B cell (primary cell): ENCODE data around the gene GPR146. TPM values are rescaled to one million over a fixed set of nuclear protein-coding genes. Genes with fewer than 3 reads are reported as not detected.
"Not testable (repeated sequence)": the region's sequence is repeated elsewhere in the genome, so short reads cannot be mapped to it uniquely, and the experiment has no call there.

Experiments
- ATAC-seq: fragments of 200-7000 bp; cut with Tn5 transposase; one replicate; pipeline ENCODE4 v1.10.0; 2021; ENCODE audit warnings: low read depth, mild to moderate bottlenecking, moderate number of reproducible peaks, moderate library complexity
- CTCF ChIA-PET: fragments of 350-600 bp; sonication (Branson Sonifier 250); formaldehyde crosslinking; loops from one replicate; lab custom pipeline; 2021; ENCODE audit warnings: antibody characterized with exemption, inconsistent platforms; lab: Charles Lee
- POLR2A ChIA-PET: fragments of 350-600 bp; sonication (Branson Sonifier 250); formaldehyde crosslinking; loops from one replicate; lab custom pipeline; 2021; ENCODE audit warnings: antibody characterized with exemption; lab: Charles Lee
- DNase-seq: peaks from one replicate; pipeline ENCODE4 v3.0.0; 2013
- H2AFZ ChIP-seq: 2 replicates; pipeline ENCODE4 v1.6.1; 2012; ENCODE audit warnings: mild to moderate bottlenecking, low read depth, low read length; ENCODE audit not compliant: insufficient read depth, poor library complexity, severe bottlenecking
- H3K27ac ChIP-seq, 2 donors: 1 replicate in 1 of 2; 2 replicates in 1 of 2; pipeline ENCODE4 v1.5.1; 2012 to 2013; ENCODE audit warnings: low read length in 2 of 2, mild to moderate bottlenecking in 2 of 2, moderate library complexity in 1 of 2
- H3K27me3 ChIP-seq, 4 experiments: fragments of 200-600 bp in 1 of 4; sonication (generic) in 1 of 4; replicated peaks in 1 of 4; 1 replicate in 2 of 4; 2 replicates in 2 of 4; pipeline versions ENCODE4 v1.6.1 to v1.7.0; 2013 to 2016; ENCODE audit warnings: low read length in 3 of 4, mild to moderate bottlenecking in 2 of 4, mixed read lengths in 1 of 4, moderate library complexity in 1 of 4; ENCODE audit not compliant: insufficient read depth in 4 of 4, control insufficient read depth in 3 of 4; ENCODE audit errors: control extremely low read depth in 1 of 4
- H3K36me3 ChIP-seq, 2 experiments: replicated peaks in 1 of 2; 1 replicate in 1 of 2; 2 replicates in 1 of 2; pipeline versions ENCODE4 v1.6.1 to v1.7.1; 2013; ENCODE audit warnings: low read length in 1 of 2; ENCODE audit not compliant: insufficient read depth in 2 of 2, control insufficient read depth in 1 of 2; ENCODE audit errors: control extremely low read depth in 1 of 2, extremely low read depth in 1 of 2
- H3K4me1 ChIP-seq, 2 donors: fragments of 200-600 bp in 1 of 2; sonication (generic) in 1 of 2; 1 replicate in 1 of 2; 2 replicates in 1 of 2; pipeline versions ENCODE4 v1.5.1 to v1.6.1; 2013 to 2017; ENCODE audit warnings: low read length in 2 of 2; ENCODE audit not compliant: control insufficient read depth in 2 of 2, insufficient read depth in 2 of 2
- H3K4me2 ChIP-seq: replicated peaks from 2 replicates; pipeline ENCODE3; 2012; ENCODE audit warnings: mild to moderate bottlenecking, low read depth, low read length; ENCODE audit not compliant: poor library complexity, severe bottlenecking
- H3K4me3 ChIP-seq, 5 experiments: fragments of 200-600 bp in 1 of 5; sonication (generic) in 1 of 5; 1 replicate in 3 of 5; 2 replicates in 2 of 5; pipeline versions ENCODE4 v1.5.1 to v1.7.0; 2011 to 2016; ENCODE audit warnings: low read length in 4 of 5, mild to moderate bottlenecking in 4 of 5, low read depth in 2 of 5, control low read depth in 1 of 5, moderate library complexity in 1 of 5; ENCODE audit not compliant: insufficient read depth in 1 of 5; ENCODE audit errors: control extremely low read depth in 1 of 5, extremely low read depth in 1 of 5
- H3K79me2 ChIP-seq: fragments of 200-600 bp; sonication (generic); one replicate; pipeline ENCODE4 v1.6.0; 2016; ENCODE audit warnings: low read length; ENCODE audit not compliant: control insufficient read depth, insufficient read depth
- H3K9ac ChIP-seq: fragments of 200-600 bp; sonication (generic); 2 replicates; pipeline ENCODE4 v1.6.1; 2017; ENCODE audit warnings: mild to moderate bottlenecking, low read length, moderate library complexity
- H3K9me3 ChIP-seq, 3 donors: one replicate each; pipeline versions ENCODE4 v1.6.1 to v1.7.1; 2013; ENCODE audit warnings: low read length in 2 of 3; ENCODE audit not compliant: control insufficient read depth in 2 of 3, insufficient read depth in 1 of 3; ENCODE audit errors: control extremely low read depth in 1 of 3
- H4K20me1 ChIP-seq: 2 replicates; pipeline ENCODE4 v1.6.0; 2012; ENCODE audit warnings: mild to moderate bottlenecking, low read length; ENCODE audit not compliant: insufficient read depth, control insufficient read depth, poor library complexity, severe bottlenecking
- H3K27ac Mint-ChIP-seq: one replicate; pipeline ENCODE4 v1.8.0; 2021; ENCODE audit warnings: mixed read lengths
- H3K27me3 Mint-ChIP-seq: one replicate; pipeline ENCODE4 v1.8.0; 2021; ENCODE audit warnings: mixed read lengths
- H3K4me1 Mint-ChIP-seq: one replicate; pipeline ENCODE4 v1.8.0; 2021; ENCODE audit warnings: mixed read lengths
- H3K4me3 Mint-ChIP-seq: one replicate; pipeline ENCODE4 v1.8.0; 2021; ENCODE audit warnings: mixed read lengths
- H3K9me3 Mint-ChIP-seq: one replicate; pipeline ENCODE4 v1.8.0; 2022; ENCODE audit warnings: mixed read lengths; ENCODE audit not compliant: insufficient read depth
- EZH2 ChIP-seq: IDR thresholded peaks from 2 replicates; pipeline ENCODE4 v1.6.1; 2012; ENCODE audit warnings: borderline replicate concordance, low read depth, mild to moderate bottlenecking, moderate library complexity, low read length; ENCODE audit not compliant: insufficient read depth, poor library complexity, severe bottlenecking
- WGBS: methylation state at CpG from one replicate; pipeline ENCODE4 v1.1.5; 2013; ENCODE audit warnings: missing lambda C conversion rate; ENCODE audit not compliant: insufficient coverage; 5-methylcytosine and 5-hydroxymethylcytosine counted together
- intact Hi-C: fragments of 100-400 bp; cut with micrococcal nuclease; formaldehyde crosslinking; loops from one replicate; pipeline ENCODE4 v1.10.0; 2022
- polyA plus RNA-seq: library from polyadenylated mRNA; depleted of rRNA; stranded (reverse); fragments of >200 nt; gene quantifications from 2 replicates; pipeline ENCODE4 v1.2.3, GENCODE V29; 2012
- total RNA-seq, 2 donors: library from RNA; stranded (reverse); fragments of 120-200 nt in 1 of 2; gene quantifications; 1 replicate in 1 of 2; 2 replicates in 1 of 2; pipeline versions ENCODE4 v1.2.3 to v1.2.4, GENCODE V29; 2013 to 2022
- TF ChIP-seq, protein P1 (sequence below): fragments of 200-600 bp; IDR thresholded peaks from one replicate; pipeline ENCODE4 v1.8.0; 2022; ENCODE audit warnings: antibody characterized with exemption, mild to moderate bottlenecking

GPR146 gene
- total and polyA plus RNA-seq, 2 donors (not counting 1 experiment from before 2014, with no cell fraction given): 4.2 to 45.4 TPM

DNA sequence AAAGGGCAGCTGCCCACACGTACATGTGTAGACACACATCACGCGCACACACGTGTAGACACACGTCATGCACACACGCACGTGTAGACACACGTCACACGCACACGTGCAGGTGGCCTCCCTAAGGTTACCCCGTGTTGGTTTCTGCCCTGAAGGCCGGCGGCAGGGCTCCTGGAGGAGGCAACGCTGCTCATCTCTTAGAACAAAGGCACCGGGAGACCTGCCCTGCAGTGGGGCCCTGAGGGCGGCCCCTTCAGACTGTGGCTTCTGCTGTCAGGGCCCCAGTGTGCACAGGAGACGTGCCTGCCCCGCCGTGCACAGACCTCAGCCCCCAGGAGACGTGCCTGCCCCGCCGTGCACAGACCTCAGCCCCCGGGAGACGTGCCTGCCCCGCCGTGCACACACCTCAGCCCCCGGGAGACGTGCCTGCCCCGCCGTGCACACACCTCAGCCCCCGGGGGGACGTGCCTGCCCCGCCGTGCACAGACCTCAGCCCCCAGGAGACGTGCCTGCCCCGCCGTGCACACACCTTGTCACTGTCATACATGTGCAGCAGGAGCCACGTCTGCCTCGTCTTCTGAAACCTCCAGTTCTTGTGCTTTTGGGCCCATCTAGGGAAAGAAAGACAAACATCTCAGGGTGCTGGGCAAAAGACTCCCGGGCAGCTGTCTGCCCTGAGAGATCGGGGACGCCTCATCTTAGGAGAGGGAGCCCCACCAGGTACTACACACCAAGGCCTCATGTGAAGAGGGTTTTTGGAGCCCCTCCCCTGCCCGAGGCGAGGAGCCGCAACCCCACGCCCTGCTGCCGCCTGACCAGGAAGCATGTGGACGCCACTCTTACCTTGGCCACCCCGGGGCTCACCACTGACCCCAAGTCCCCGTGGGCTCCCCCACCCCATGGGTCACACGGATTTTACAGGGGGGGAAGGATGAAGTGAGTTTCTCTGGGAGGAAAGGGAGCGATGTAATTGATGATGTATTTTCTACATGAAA is 44.1 kb upstream of the GPR146 start:
- no peak overlapping the region for H3K4me2 ChIP-seq
- no peak for TF ChIP-seq EZH2
- TF ChIP-seq, protein P1, sequence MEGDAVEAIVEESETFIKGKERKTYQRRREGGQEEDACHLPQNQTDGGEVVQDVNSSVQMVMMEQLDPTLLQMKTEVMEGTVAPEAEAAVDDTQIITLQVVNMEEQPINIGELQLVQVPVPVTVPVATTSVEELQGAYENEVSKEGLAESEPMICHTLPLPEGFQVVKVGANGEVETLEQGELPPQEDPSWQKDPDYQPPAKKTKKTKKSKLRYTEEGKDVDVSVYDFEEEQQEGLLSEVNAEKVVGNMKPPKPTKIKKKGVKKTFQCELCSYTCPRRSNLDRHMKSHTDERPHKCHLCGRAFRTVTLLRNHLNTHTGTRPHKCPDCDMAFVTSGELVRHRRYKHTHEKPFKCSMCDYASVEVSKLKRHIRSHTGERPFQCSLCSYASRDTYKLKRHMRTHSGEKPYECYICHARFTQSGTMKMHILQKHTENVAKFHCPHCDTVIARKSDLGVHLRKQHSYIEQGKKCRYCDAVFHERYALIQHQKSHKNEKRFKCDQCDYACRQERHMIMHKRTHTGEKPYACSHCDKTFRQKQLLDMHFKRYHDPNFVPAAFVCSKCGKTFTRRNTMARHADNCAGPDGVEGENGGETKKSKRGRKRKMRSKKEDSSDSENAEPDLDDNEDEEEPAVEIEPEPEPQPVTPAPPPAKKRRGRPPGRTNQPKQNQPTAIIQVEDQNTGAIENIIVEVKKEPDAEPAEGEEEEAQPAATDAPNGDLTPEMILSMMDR: no peak
- peaks cover 6% of the 10 kb centered on the region for H4K20me1 ChIP-seq
- no peak overlapping the region for H3K9ac ChIP-seq
- H3K27ac ChIP-seq: no peak overlapping the region
- H3K4me1 Mint-ChIP-seq: peaks cover 32% of the 10 kb centered on the region
- H3K4me3 Mint-ChIP-seq: peak overlapping the region; percentile 54
- 32% methylated on average over 44 of the region's 52 CpGs for WGBS
- DNase-seq: peak; percentile 54
- peaks cover 0 to 11% of the 10 kb centered on the region in 2 experiments for H3K36me3 ChIP-seq
- intact Hi-C loops: loop anchor here (1.0 kb wide), 1 partner anchor 24 kb away; no protein-coding TSS in a partner anchor
- H3K27me3 ChIP-seq: no peaks in the 10 kb centered on the region
- no peak overlapping the region for H3K4me3 ChIP-seq
- H3K4me1 ChIP-seq: peaks cover 10 to 26% of the 10 kb centered on the region in 2 donors
- no peaks in the 10 kb centered on the region for H3K9me3 ChIP-seq
- ChIA-PET POLR2A (interaction anchor here (1.0 to 2.4 kb wide), 3 partner anchors 18 to 23 kb away, joined by 4 to 7 read pairs (median 7); no protein-coding TSS in a partner anchor), CTCF (interaction anchor here (1.1 to 10.9 kb wide), 3 partner anchors 8 to 176 kb away, joined by 4 to 496 read pairs (median 4); no protein-coding TSS in a partner anchor)
- no peaks in the 10 kb centered on the region for H3K9me3 Mint-ChIP-seq
- H2AFZ ChIP-seq: no peak overlapping the region
- peak; percentile 50 for ATAC-seq
- peak overlapping the region; percentile 59 for H3K27ac Mint-ChIP-seq
- no peaks in the 10 kb centered on the region for H3K79me2 ChIP-seq
- no peaks in the 10 kb centered on the region for H3K27me3 Mint-ChIP-seq

DNA sequence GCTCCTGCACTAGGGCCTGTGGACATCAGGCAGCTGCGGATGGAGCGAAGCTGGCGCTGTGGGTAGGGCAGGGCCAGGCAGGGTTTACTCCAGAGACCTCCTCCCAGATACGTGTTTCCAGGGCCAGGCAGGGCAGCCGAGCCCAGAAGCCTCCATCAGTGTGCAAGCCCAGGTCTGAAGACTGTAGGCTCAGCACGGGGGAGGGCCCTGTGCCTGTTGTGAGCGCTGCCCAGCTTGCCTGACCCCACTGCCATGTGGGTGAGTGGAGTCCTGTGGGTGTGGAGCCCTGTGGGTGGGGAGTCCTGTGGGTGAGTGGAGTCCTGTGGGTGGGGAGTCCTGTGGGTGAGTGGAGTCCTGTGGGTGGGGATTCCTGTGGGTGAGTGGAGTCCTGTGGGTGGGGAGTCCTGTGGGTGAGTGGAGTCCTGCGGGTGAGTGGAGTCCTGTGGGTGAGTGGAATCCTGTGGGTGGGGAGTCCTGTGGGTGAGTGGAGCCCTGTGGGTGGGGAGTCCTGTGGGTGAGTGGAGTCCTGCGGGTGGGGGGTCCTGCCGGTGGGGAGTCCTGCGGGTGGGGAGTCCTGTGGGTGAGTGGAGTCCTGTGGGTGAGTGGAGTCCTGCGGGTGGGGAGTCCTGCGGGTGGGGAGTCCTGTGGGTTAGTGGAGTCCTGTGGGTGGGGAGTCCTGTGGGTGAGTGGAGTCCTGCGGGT is 43.1 kb upstream of the GPR146 start:
- H3K36me3 ChIP-seq, H3K79me2 ChIP-seq, H3K4me2 ChIP-seq, H3K4me3 ChIP-seq, H3K9me3 ChIP-seq, ATAC-seq, H3K27ac ChIP-seq, H3K9me3 Mint-ChIP-seq, H3K27me3 ChIP-seq, intact Hi-C loops, DNase-seq, H3K4me3 Mint-ChIP-seq, H2AFZ ChIP-seq, H3K27me3 Mint-ChIP-seq, H3K9ac ChIP-seq: not testable (repeated sequence)
- POLR2A ChIA-PET: interaction anchor here (1.0 to 1.1 kb wide), 2 partner anchors 17 to 22 kb away, joined by 4 to 7 read pairs; no protein-coding TSS in a partner anchor
- Mint-ChIP-seq H3K27ac (peak overlapping the region; percentile 59), H3K4me1 (peaks cover 38% of the 10 kb centered on the region)
- H4K20me1 ChIP-seq: peaks cover 14% of the 10 kb centered on the region
- CTCF ChIA-PET: interaction anchor here (1.1 to 10.9 kb wide), 2 partner anchors 9 to 60 kb away, joined by 4 to 496 read pairs; no protein-coding TSS in a partner anchor
- peaks cover 10 to 26% of the 10 kb centered on the region in 2 donors for H3K4me1 ChIP-seq
- WGBS: 92% methylated on average over 13 of the region's 14 CpGs

DNA sequence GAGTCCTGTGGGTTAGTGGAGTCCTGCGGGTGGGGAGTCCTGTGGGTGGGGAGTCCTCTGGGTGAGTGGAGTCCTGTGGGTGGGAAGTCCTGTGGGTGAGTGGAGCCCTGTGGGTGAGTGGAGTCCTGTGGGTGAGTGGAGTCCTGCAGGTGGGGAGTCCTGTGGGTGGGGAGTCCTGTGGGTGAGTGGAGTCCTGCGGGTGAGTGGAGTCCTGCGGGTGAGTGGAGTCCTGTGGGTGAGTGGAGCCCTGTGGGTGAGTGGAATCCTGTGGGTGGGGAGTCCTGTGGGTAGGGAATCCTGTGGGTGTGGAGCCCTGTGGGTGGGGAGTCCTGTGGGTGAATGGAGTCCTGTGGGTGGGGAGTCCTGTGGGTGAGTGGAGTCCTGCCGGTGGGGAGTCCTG is 42.3 kb upstream of the GPR146 start:
- H3K27ac Mint-ChIP-seq, H3K9me3 Mint-ChIP-seq, POLR2A ChIA-PET, H3K27me3 ChIP-seq, H3K36me3 ChIP-seq, H3K79me2 ChIP-seq, H2AFZ ChIP-seq, DNase-seq, H3K4me2 ChIP-seq, H3K4me3 ChIP-seq, H3K4me3 Mint-ChIP-seq, H3K9ac ChIP-seq, H3K9me3 ChIP-seq, H3K27me3 Mint-ChIP-seq, intact Hi-C loops, CTCF ChIA-PET, H3K27ac ChIP-seq, ATAC-seq: not testable (repeated sequence)
- peaks cover 38% of the 10 kb centered on the region for H3K4me1 Mint-ChIP-seq
- H4K20me1 ChIP-seq: peaks cover 19% of the 10 kb centered on the region
- H3K4me1 ChIP-seq: peaks cover 10 to 26% of the 10 kb centered on the region in 2 donors
- 100% methylated on average over 3 of the region's 4 CpGs for WGBS
